Measurements from ENCODE around the gene KRTAP10-8.

KRTAP10-8 gene, protein sequence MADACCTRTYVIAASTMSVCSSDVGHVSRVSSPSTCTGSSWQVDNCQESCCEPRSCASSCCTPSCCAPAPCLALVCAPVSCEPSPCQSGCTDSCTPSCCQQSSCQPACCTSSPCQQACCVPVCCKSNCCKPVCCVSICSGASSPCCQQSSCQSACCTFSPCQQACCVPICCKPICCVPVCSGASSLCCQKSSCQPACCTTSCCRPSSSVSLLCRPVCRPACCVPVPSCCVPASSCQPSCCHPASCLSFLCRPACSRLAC

DNA sequence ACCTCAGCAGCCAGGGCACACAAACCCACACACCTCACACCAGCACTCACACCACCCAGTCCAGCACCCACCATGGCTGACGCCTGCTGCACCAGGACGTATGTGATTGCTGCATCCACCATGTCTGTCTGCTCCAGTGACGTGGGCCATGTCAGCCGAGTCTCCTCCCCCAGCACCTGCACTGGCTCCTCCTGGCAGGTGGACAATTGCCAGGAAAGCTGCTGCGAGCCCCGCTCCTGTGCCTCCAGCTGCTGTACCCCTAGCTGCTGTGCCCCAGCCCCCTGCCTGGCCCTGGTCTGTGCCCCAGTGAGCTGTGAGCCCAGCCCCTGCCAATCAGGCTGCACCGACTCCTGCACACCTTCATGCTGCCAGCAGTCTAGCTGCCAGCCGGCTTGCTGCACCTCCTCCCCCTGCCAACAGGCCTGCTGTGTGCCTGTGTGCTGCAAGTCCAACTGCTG, at the start of gene KRTAP10-8:
Gene KRTAP10-8 (plus strand): TSS at position 51 of the 458 bp plus-strand sequence. CDS start 22 bp downstream, at position 73.
- Histone ChIP-seq H3K4me1 (ENCODE audit: insufficient read depth, insufficient read length) (peaks cover 10% of the 10 kb centered on the region), H3K27me3 (ENCODE audit: insufficient read depth, insufficient read length) (no peaks in the 10 kb centered on the region), H3K4me3 (ENCODE audit: insufficient read length, low read depth) (no peak within 1 kb of the TSS), H3K36me3 (ENCODE audit: insufficient read depth, insufficient read length, low read length) (no peaks in the 10 kb centered on the region), H3K9me3 (ENCODE audit: insufficient read depth, low read length) (peaks cover 20% of the 10 kb centered on the region), H3K9ac (ENCODE audit: insufficient read length, low read depth) (no peak within 1 kb of the TSS)
- DNase-seq (ENCODE audit: low read depth, low spot score): no peak
- TF ChIP-seq ZNF274 (IDR thresholded peaks at IDR 0.05; ENCODE audit: low read depth, low read length) (no peak), YY1 (IDR thresholded peaks at IDR 0.05; ENCODE audit: insufficient read depth, insufficient read length) (no peak), SUZ12 (IDR thresholded peaks at IDR 0.05; ENCODE audit: extremely low read depth, insufficient read depth, insufficient read length) (no peak)

DNA sequence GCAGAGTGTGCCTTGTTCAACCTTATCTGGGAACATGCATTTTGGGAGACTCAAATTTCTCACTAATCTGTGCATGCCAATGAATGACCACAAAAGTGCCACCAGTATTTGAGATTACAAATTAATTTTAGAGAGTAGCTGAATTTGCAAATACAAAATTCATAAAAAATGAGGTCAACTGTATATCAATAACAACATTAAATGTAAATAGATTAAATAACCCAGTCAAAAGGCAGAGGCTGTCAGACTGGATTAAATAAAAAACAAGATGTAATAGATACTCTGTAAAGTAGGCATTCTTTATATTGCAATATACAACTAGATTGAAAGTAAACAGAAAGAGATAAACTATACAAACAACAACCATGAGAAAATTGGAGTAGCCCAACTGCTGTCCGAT, 47.8 kb upstream of the KRTAP10-8 start:
- no peak for DNase-seq (ENCODE audit: low read depth, low spot score)
- Histone ChIP-seq H3K36me3 (ENCODE audit: insufficient read depth, insufficient read length, low read length) (no peaks in the 10 kb centered on the region), H3K9ac (ENCODE audit: insufficient read length, low read depth) (no peak overlapping the region), H3K4me3 (ENCODE audit: insufficient read length, low read depth) (no peak overlapping the region), H3K27me3 (ENCODE audit: insufficient read depth, insufficient read length) (no peaks in the 10 kb centered on the region), H3K9me3 (ENCODE audit: insufficient read depth, low read length) (peaks cover 9% of the 10 kb centered on the region; the same call in 1 of the 2 replicates), H3K4me1 (ENCODE audit: insufficient read depth, insufficient read length) (no peaks in the 10 kb centered on the region)
- TF ChIP-seq ZNF274 (IDR thresholded peaks at IDR 0.05; ENCODE audit: low read depth, low read length) (no peak), YY1 (IDR thresholded peaks at IDR 0.05; ENCODE audit: insufficient read depth, insufficient read length) (no peak), SUZ12 (IDR thresholded peaks at IDR 0.05; ENCODE audit: extremely low read depth, insufficient read depth, insufficient read length) (no peak)

DNA sequence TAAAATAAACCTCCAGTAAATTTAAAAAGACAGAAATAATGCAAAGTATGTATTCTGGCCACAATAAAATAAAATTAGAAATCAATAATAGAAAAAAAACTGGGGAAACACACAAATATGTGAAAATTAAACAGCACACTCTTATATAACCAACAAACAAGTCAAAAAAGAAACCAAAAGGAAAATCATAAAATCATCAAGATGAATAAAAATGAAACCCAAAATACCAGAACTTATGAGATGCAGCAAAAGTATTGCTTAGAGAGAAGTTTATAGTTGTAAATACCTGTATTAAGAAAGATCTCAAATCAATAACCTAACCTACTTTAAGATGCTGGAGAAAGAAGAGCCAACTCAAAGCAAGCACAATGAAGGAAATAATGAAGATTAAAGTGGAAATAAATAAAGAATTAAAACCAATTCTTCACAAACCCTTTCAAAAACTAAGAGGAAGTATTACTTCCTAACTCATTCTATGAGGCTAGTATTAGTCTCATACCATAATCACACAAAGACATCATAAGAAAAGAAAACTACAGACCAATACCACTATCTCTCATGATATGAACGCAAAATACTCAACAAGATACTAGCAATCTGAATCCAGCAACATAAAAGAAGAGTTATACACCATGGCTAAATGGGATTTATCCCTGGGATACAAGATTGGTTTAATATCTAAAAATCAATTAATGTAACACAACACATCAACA, 46.8 kb upstream of the KRTAP10-8 start:
- H3K9me3 ChIP-seq (ENCODE audit: insufficient read depth, low read length): peaks cover 9% of the 10 kb centered on the region; the same call in 1 of the 2 replicates
- no peak overlapping the region for H3K4me3 ChIP-seq (ENCODE audit: insufficient read length, low read depth)
- H3K9ac ChIP-seq (ENCODE audit: insufficient read length, low read depth): no peak overlapping the region
- H3K27me3 ChIP-seq (ENCODE audit: insufficient read depth, insufficient read length): no peaks in the 10 kb centered on the region
- TF ChIP-seq ZNF274 (IDR thresholded peaks at IDR 0.05; ENCODE audit: low read depth, low read length): no peak
- no peak for TF ChIP-seq YY1 (IDR thresholded peaks at IDR 0.05; ENCODE audit: insufficient read depth, insufficient read length)
- no peak for TF ChIP-seq SUZ12 (IDR thresholded peaks at IDR 0.05; ENCODE audit: extremely low read depth, insufficient read depth, insufficient read length)
- H3K36me3 ChIP-seq (ENCODE audit: insufficient read depth, insufficient read length, low read length): no peaks in the 10 kb centered on the region
- no peaks in the 10 kb centered on the region for H3K4me1 ChIP-seq (ENCODE audit: insufficient read depth, insufficient read length)
- no peak for DNase-seq (ENCODE audit: low read depth, low spot score)

DNA sequence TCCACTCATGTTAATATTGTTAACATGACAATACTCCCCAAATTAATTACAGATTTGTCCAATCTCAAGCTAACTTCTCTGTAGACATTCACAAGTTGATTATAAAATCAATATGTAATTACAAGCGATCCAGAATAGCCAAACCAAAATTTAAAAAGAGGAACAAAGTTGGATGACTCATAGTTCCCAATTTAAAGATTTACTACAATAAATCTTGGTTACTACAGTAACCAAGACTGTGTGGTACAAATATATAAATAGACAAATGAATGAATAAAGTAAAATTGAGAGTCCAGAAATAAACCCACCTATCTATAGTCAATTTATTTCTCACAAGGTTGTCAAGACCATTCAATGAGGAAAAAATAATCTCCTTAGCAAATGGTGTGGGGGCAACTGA, 45.5 kb upstream of the KRTAP10-8 start:
- H3K4me1 ChIP-seq (ENCODE audit: insufficient read depth, insufficient read length): no peaks in the 10 kb centered on the region
- H3K9me3 ChIP-seq (ENCODE audit: insufficient read depth, low read length): peaks cover 20% of the 10 kb centered on the region
- DNase-seq (ENCODE audit: low read depth, low spot score): no peak
- H3K36me3 ChIP-seq (ENCODE audit: insufficient read depth, insufficient read length, low read length): no peaks in the 10 kb centered on the region
- H3K9ac ChIP-seq (ENCODE audit: insufficient read length, low read depth): no peak overlapping the region
- no peaks in the 10 kb centered on the region for H3K27me3 ChIP-seq (ENCODE audit: insufficient read depth, insufficient read length)
- no peak for TF ChIP-seq ZNF274 (IDR thresholded peaks at IDR 0.05; ENCODE audit: low read depth, low read length)
- TF ChIP-seq SUZ12 (IDR thresholded peaks at IDR 0.05; ENCODE audit: extremely low read depth, insufficient read depth, insufficient read length): no peak
- no peak for TF ChIP-seq YY1 (IDR thresholded peaks at IDR 0.05; ENCODE audit: insufficient read depth, insufficient read length)
- no peak overlapping the region for H3K4me3 ChIP-seq (ENCODE audit: insufficient read length, low read depth)

DNA sequence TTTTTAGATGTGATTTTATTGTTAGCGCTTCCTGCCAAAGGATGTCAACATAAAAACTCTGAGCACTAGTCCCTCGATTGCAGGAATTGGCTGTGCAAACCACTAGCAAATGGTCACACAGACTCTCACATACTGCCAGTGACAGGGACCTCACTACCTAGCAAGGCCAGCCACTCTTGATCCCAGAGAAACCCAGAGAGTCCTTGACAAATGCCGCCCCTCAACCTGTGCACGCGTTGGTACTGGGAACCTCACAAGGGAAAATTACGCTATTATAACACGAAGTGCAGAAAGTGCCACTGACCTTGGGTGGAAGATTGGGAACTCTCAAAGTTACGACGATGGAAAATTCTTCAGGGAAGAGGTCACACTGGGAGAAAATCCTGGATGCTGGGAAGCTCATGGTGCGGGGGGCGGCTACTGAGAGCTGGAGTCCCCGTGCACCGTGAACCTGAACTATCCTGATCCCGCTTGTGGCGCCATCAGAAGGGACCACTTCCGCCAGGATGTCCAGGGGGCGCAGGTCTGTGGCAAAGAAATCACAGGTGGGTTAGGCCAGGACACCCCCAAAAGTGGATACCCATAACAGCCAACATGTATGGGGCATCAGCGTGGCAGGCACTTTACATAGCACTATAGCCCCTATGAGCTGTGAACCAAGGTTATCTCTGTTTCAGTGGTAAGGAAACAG, 44.3 kb upstream of the KRTAP10-8 start:
- H3K4me1 ChIP-seq (ENCODE audit: insufficient read depth, insufficient read length): no peaks in the 10 kb centered on the region
- peaks cover 23% of the 10 kb centered on the region for H3K9me3 ChIP-seq (ENCODE audit: insufficient read depth, low read length)
- H3K9ac ChIP-seq (ENCODE audit: insufficient read length, low read depth): no peak overlapping the region
- TF ChIP-seq YY1 (IDR thresholded peaks at IDR 0.05; ENCODE audit: insufficient read depth, insufficient read length) (no peak), SUZ12 (IDR thresholded peaks at IDR 0.05; ENCODE audit: extremely low read depth, insufficient read depth, insufficient read length) (no peak), ZNF274 (IDR thresholded peaks at IDR 0.05; ENCODE audit: low read depth, low read length) (no peak)
- no peaks in the 10 kb centered on the region for H3K36me3 ChIP-seq (ENCODE audit: insufficient read depth, insufficient read length, low read length)
- DNase-seq (ENCODE audit: low read depth, low spot score): no peak
- no peaks in the 10 kb centered on the region for H3K27me3 ChIP-seq (ENCODE audit: insufficient read depth, insufficient read length)
- no peak overlapping the region for H3K4me3 ChIP-seq (ENCODE audit: insufficient read length, low read depth)

DNA sequence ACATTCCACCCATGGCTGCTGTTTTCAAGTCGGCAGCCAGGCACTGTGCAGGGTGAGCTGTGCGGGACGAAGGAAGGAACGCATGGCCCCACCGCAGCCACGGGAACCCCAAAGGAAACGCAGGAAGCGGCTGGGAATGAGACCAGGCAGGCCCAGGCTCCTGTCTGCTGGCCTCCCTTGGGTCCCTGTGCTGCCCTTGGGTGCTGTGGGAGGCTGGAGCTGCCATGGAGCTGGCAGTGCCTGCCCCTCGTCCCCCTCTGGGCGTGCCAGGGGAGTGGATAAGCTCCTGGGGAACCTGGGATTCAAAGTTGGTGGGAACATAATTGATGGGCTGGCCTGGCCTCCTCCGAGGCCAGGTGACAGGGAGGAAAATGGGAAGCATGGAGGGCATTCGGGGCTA, 43.6 kb upstream of the KRTAP10-8 start:
- Histone ChIP-seq H3K9ac (ENCODE audit: insufficient read length, low read depth) (no peak overlapping the region), H3K36me3 (ENCODE audit: insufficient read depth, insufficient read length, low read length) (no peaks in the 10 kb centered on the region), H3K4me3 (ENCODE audit: insufficient read length, low read depth) (no peak overlapping the region), H3K9me3 (ENCODE audit: insufficient read depth, low read length) (peaks cover 16% of the 10 kb centered on the region), H3K27me3 (ENCODE audit: insufficient read depth, insufficient read length) (no peaks in the 10 kb centered on the region), H3K4me1 (ENCODE audit: insufficient read depth, insufficient read length) (no peaks in the 10 kb centered on the region)
- DNase-seq (ENCODE audit: low read depth, low spot score): no peak
- TF ChIP-seq ZNF274 (IDR thresholded peaks at IDR 0.05; ENCODE audit: low read depth, low read length) (no peak), YY1 (IDR thresholded peaks at IDR 0.05; ENCODE audit: insufficient read depth, insufficient read length) (no peak), SUZ12 (IDR thresholded peaks at IDR 0.05; ENCODE audit: extremely low read depth, insufficient read depth, insufficient read length) (no peak)

Measured in NT2/D1 (cell line).